HG03439 (cell line): ENCODE measurements around the gene AADAT.
"Not testable (repeated sequence)": the region's sequence is repeated elsewhere in the genome, so short reads cannot be mapped to it uniquely, and the experiment has no call there.

Experiments used
- ATAC-seq: cut with Tn5 transposase; IDR thresholded peaks from one replicate; pipeline ENCODE4 v1.9.1; 2021; ENCODE audit warnings: mild to moderate bottlenecking, moderate library complexity; ENCODE audit not compliant: unreplicated experiment

AADAT gene

DNA sequence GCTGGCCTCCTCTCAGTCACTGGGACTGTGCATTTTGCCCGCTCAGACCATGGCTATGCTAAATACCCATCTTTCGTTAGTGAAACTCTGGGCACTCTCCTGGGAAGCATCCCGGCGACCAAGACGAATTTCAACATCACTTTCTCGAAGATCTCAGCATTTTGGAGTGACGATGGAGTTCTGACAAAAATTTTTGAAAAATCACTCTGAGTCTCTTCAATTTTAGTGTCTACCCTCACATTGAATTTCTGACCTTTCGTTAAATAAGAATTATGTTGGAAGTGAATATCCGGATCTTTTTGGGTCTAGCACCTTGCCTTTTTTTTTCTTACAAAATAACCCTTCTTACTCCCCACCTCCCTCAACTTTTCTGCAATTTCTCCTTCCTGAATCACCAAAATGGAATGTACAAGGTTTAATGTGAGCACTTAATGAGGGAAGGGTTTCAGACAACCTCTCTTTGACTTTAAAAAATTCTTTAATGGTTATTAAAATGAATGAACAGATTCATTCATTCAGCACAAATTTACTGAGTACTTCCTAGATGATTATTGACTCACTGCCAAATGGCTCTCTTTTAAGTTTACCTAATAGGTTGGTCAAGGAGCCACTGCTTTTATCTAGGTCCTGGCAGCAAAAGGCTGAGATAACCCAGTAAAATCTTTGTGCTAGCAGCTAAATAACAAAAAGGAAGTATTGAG lies 746 bp upstream of the AADAT start:
- no peak for ATAC-seq

DNA sequence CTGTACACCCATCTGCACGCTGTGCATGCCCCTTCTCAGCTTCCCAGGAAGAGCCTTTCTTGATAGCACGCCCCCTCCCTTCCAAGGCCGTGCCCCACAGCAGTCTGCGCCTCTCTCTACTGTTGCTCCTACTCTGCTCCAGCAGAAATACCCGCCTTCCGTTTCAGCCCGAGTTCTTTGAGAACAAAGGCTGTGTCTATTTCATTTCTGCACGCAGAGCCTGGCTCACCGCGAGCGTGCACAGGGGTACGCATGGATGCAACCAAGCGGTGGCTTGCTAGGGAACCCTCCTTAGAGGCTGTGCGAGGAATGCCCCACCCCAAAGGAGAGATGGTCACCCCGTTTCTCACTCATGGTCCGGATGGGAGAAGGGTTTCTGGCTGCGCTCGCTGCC lies 485 bp downstream of the AADAT start:
- ATAC-seq, result no peak

GRCh38 chr4:170088716-170089115 lies 1.0 kb downstream of the AADAT start:
- ATAC-seq, result no peak

- ATAC-seq, result no peak
These were observed 2.5 kb downstream of the AADAT start for GRCh38 chr4:170087163-170087700.

- ATAC-seq, result no peak
These were observed 6.2 kb downstream of the AADAT start for GRCh38 chr4:170083541-170083940.

DNA sequence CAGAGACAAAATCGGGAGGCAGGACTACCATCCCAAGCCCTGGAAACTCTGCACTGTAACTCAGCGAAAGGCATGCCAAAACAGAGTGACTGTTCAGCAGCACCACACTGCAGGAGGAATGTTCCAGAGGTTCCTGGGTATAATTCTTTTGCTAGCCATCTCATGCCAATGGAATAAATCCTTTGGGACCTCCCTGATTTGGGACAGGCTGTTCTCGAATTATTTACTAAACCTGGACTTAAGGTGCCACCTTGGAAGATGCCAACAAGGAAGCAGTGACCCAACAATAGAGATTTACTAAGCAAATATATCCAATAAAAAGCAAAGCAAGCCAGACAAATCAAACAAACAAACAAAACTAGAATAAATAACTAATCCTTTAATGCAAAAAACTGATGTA lies 9.3 kb downstream of the AADAT start:
- ATAC-seq, result no peak

- ATAC-seq, result no peak
These were observed 9.8 kb downstream of the AADAT start for GRCh38 chr4:170079981-170080380.

GRCh38 chr4:170071196-170071595 lies 18.6 kb downstream of the AADAT start:
- no peak for ATAC-seq

DNA sequence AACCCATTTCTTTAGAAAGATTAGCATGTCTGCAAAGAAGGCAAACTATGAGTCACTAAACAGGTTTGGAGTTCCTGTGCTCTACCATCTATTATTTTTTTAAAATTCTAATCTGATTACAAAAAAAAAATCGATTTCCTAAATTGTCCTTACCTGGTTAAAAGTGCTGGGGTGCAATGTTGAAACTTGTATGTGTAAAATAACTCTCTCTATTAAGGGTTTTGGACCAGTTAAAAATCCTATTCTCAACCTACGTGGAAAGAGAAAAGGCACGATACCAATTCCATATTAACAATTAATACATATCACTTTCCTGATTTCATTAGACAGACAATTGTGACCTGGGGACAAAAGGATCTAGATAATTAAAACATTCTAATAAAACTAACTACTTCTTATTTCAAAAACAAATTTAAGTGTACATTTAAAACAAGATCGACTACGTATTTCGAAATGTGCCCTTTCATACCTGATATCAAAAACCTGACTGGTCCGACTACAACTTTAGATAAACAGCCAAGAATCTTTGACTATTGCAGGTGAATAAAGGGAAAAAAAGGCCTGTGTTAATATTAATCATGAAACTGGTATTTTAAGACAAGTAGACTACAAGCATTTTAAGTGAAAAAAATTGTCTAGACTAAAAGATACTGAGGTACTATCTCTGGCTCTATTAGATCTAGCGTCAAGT lies 21.2 kb downstream of the AADAT start:
- ATAC-seq, result no peak

GRCh38 chr4:170059421-170059820 lies 30.3 kb downstream of the AADAT start:
- ATAC-seq, result no peak

DNA sequence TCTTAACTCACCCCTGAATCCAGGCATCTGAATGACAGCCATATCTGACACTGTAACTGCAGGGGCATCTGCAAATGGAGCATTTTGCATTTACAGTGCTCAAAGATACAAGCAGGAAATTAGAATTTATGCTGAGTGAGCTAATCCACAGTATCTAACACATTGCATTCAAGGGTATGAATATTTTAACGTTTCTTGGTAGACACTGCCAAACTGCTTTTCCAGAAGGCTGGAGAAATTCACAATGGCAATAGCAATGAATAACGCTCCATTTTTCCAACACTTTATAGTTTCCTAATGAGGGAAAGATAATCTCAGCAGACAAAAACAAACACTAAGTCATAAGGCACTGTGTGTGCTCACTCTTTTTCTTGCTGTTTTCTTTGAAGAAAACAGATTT lies 30.9 kb downstream of the AADAT start:
- no peak for ATAC-seq

DNA sequence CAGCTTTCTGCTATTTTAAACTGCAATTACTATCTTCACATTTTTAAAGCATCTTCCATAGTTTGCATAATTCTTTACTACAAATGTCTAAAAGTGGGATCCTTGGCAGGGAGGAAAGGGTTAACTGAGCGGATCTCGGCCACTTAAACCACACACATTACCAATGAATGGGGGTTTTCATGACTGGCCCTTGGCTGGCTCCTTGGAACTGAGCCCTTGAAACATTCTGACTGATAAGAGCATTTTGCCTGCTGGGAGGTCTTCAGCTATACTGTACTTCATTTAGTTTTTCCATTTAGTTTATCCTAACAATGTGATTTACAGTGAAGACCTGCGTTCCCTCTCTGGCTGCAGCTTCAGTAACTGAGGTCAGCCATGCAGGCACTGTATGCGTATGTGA lies 31.9 kb downstream of the AADAT start:
- no peak for ATAC-seq

DNA sequence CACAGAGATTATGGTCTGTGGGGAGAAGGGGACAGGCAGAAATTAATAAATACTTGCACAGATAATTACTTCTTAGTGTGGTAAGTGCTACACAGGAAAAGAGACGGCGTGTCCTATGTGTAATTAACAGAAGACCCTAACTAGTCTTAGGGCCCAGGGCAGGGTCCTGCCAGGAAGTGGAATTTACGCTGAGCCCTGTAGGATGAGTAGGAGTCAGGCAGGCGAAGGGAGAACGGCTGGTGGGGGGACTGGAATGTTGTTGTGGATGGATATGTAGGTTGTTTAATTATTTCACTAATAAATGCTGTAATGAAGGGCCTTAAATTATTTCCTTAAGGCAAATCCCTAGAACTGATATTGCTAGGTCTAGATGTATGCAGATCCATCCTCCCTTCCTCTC lies 36.8 kb downstream of the AADAT start:
- ATAC-seq, result no peak

DNA sequence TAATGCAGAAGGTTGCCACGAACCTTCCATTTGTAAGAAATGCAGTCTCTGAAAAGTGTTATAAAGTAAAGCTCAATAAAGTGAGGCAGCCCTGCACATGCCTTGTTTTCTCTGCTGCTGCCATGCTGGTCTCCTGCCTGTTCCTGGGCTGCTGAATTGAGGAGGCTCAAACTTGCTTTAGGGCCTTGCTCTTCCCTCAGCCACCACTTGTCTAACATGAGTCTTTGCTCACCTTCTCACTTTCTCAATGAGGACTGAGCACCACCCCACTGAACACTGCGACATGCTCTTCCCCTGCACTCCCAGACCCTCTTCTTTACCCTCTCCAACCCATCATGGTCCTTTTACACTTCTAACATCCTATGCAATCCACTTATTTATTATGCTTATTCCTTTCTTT lies 38.4 kb downstream of the AADAT start:
- ATAC-seq, result no peak

DNA sequence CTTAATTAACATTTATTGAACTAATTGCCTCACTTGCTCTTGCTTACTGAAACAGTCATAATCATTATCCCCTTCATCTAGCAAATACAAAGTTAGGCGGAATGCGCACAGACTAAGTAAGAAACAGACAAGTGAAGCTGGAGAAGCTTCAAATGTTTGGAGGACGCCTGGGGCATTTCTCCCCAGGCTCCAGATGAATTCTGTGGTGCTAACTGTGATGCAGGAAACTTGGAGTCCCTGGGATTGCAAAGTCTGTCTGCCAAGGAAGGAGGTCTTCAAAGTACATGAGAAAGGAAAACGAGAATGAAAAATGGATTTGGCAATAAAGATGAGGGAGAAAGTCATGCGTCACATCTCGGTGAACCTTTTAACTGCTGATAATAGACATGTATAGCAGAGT lies 40.0 kb downstream of the AADAT start:
- ATAC-seq, result no peak

DNA sequence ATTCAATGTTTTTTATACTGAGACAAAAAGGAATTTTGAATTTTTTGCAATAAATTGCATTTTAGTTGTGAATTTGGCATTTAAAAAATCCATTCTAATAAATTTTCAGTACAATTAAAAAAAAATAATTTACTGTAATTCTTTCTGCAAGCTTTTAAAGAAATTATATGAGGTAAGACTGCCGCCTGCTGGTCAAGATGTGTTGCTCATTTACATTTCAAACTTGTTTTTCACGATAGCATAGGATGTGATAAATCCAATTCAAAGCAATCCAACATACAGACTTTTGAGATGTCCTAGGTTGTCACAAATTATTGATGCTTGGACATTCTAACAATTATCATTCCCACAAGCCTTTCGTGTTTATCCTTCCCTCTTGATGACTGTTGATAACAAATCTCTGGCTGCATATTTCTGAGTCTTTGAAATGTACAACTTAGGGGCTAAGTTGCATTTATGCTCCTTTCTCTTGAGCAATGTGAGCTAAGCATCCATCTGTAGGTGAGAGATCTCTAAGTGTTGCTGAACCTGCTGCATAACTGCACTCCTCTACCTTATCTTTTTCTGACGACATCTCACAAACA lies 41.9 kb downstream of the AADAT start:
- no peak for ATAC-seq

DNA sequence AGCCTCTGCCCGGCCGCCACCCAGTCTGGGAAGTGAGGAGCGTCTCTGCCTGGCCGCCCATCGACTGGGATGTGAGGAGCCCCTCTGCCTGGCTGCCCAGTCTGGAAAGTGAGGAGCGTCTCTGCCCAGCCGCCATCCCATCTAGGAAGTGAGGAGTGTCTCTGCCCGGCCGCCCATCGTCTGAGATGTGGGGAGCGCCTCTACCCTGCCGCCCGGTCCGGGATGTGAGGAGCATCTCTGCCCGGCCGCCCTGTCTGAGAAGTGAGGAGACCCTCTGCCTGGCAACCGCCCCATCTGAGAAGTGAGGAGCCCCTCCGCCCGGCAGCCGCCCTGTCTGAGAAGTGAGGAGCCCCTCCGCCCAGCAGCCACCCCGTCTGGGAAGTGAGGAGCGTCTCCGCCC lies 43.6 kb downstream of the AADAT start:
- ATAC-seq, result not testable (repeated sequence)

DNA sequence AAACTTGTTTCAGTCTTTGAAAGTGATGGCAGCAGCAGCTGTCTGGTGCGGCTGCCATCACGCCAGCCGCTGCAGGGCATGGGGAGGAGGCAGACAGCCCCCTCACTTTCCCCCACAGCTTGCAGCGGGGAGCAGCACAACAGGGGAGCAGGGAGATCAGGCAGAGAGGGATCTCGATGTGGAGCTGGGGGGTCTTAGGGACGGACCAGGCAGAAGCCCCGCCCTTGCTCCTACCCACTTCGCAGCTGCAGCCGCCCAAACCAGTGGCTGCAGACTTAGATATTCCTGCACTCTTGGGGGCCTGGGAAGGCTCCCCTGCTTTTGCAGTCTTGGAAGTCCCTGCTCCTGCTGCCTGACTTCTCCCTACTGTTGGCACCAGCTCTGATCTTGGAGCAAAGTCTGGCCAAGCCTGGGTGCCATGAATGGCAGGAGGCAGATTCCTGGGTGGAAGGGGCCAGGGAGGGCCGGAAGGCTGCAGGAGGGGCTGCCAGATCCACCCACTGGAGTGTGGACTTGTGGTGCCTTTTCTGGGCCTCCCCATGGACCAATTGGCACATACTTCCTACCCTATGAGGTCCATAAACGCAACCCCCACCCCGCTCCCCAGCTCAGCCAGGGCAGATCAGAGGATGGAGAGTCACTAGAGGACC lies 49.6 kb downstream of the AADAT start:
- no peak for ATAC-seq

DNA sequence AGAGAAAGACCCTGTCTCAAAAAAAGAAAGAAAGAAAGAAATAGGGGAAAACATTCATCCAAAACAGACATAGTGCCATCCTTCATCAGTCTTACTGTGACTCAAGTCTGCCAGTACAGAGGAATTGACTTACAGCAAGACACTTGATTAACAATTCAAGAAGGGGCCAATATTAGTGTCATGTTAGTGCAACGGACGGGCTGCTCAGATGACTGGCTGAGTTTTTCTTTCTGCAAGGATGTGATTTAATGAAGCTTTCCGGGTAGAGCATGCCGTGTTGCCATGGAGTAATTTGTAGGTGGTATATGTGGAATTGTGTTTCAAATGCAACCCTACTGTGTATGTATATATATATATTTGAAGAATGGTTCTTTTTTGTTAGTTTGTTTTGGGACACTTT lies 51.0 kb downstream of the AADAT start:
- ATAC-seq, result no peak

- no peak for ATAC-seq
These were observed 51.5 kb downstream of the AADAT start for GRCh38 chr4:170038232-170038631.

DNA sequence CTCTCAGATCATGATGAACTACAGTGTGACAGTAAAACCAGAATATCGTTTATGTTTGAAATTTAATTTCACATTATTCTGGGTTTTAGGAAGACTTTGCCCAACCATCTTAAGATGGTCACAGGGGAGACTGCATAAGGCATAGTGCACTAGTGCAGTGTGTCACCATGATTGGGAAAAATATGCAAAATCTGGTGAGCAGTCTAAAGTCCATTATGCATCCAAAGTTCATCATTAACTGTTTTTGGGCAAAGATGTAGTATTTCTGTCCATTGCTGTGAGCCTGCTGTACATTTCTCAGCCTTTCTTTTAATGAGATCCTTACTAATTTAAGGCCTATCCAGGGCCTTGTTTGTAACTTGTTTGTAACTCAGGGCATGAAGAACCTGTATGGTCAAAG lies 52.3 kb downstream of the AADAT start:
- no peak for ATAC-seq

GRCh38 chr4:170035845-170036244 lies 53.9 kb downstream of the AADAT start:
- no peak for ATAC-seq
